CD14-positive monocyte (primary cell): ENCODE data around the gene RDH5. TPM values are rescaled to one million over a fixed set of nuclear protein-coding genes. Genes with fewer than 3 reads are reported as not detected.

ENCODE experiments used
- DNase-seq, 3 donors: peaks; one replicate each; pipeline ENCODE4 v3.0.0-alpha.2; 2011 to 2022
- H2AFZ ChIP-seq: 2 replicates; pipeline ENCODE4 v1.6.0; 2012; ENCODE audit warnings: mild to moderate bottlenecking, low read depth, low read length, inconsistent platforms; ENCODE audit not compliant: insufficient read depth, poor library complexity, severe bottlenecking
- H3K27ac ChIP-seq, 2 donors: 1 replicate in 1 of 2; 2 replicates in 1 of 2; pipeline ENCODE4 v1.5.1; 2012 to 2013; ENCODE audit warnings: low read length in 2 of 2, control low read depth in 1 of 2, inconsistent platforms in 1 of 2, low read depth in 1 of 2, mild to moderate bottlenecking in 1 of 2
- H3K27me3 ChIP-seq, 2 donors: one replicate each; pipeline versions ENCODE4 v1.6.0 to v1.6.1; 2011 to 2013; ENCODE audit warnings: low read length in 2 of 2; ENCODE audit not compliant: control insufficient read depth in 2 of 2, insufficient read depth in 2 of 2
- H3K36me3 ChIP-seq, 2 donors: replicated peaks in 1 of 2; 1 replicate in 1 of 2; 2 replicates in 1 of 2; pipeline versions ENCODE4 v1.5.1 to v1.6.1; 2012 to 2013; ENCODE audit warnings: low read length in 2 of 2, control low read depth in 1 of 2, inconsistent platforms in 1 of 2, mild to moderate bottlenecking in 1 of 2; ENCODE audit not compliant: insufficient read depth in 2 of 2, control insufficient read depth in 1 of 2
- H3K4me1 ChIP-seq, 2 donors: 1 replicate in 1 of 2; 2 replicates in 1 of 2; pipeline versions ENCODE4 v1.5.1 to v1.6.1; 2012 to 2013; ENCODE audit warnings: low read length in 2 of 2, control low read depth in 1 of 2, inconsistent platforms in 1 of 2, mild to moderate bottlenecking in 1 of 2, moderate library complexity in 1 of 2; ENCODE audit not compliant: insufficient read depth in 2 of 2, control insufficient read depth in 1 of 2
- H3K4me2 ChIP-seq: replicated peaks from 2 replicates; pipeline ENCODE3; 2012; ENCODE audit warnings: low read length, moderate library complexity, mild to moderate bottlenecking; ENCODE audit not compliant: poor library complexity, severe bottlenecking; ENCODE audit errors: extremely low read depth
- H3K4me3 ChIP-seq, 3 experiments: fragments of 200-600 bp in 1 of 3; sonication (generic) in 1 of 3; replicated peaks in 1 of 3; 1 replicate in 2 of 3; 2 replicates in 1 of 3; pipeline ENCODE4 v1.5.1; 2011 to 2013; ENCODE audit warnings: low read length in 3 of 3, mild to moderate bottlenecking in 3 of 3, control low read depth in 2 of 3, low read depth in 2 of 3, inconsistent platforms in 1 of 3, moderate library complexity in 1 of 3
- H3K79me2 ChIP-seq: 2 replicates; pipeline ENCODE4 v1.6.0; 2012; ENCODE audit warnings: mild to moderate bottlenecking, control low read depth, inconsistent platforms, low read length, moderate library complexity; ENCODE audit not compliant: insufficient read depth
- H3K9ac ChIP-seq: 2 replicates; pipeline ENCODE4 v1.6.0; 2017; ENCODE audit warnings: low read length, mild to moderate bottlenecking; ENCODE audit not compliant: insufficient read depth, poor library complexity, severe bottlenecking
- H3K9me3 ChIP-seq, 2 donors: replicated peaks in 1 of 2; 1 replicate in 1 of 2; 2 replicates in 1 of 2; pipeline versions ENCODE4 v1.5.1 to v1.6.1; 2012 to 2013; ENCODE audit warnings: low read length in 2 of 2, control low read depth in 1 of 2; ENCODE audit not compliant: control insufficient read depth in 1 of 2, insufficient read depth in 1 of 2
- H4K20me1 ChIP-seq: 2 replicates; pipeline ENCODE4 v1.6.0; 2012; ENCODE audit warnings: mild to moderate bottlenecking, low read length, control low read depth, moderate library complexity; ENCODE audit not compliant: insufficient read depth
- H3K27ac Mint-ChIP-seq, 7 donors: one replicate each; pipeline ENCODE4 v1.8.0; 2020; ENCODE audit warnings: mild to moderate bottlenecking in 7 of 7, mixed read lengths in 7 of 7, moderate library complexity in 6 of 7, inconsistent platforms in 2 of 7
- H3K27me3 Mint-ChIP-seq, 3 donors: one replicate each; pipeline ENCODE4 v1.8.0; 2021 to 2022; ENCODE audit warnings: low read depth in 3 of 3, mild to moderate bottlenecking in 3 of 3, mixed read lengths in 3 of 3, moderate library complexity in 3 of 3, inconsistent platforms in 1 of 3
- H3K36me3 Mint-ChIP-seq, 2 donors: one replicate each; pipeline ENCODE4 v1.8.0; 2020; ENCODE audit warnings: mixed read lengths in 2 of 2, inconsistent platforms in 1 of 2, mild to moderate bottlenecking in 1 of 2
- H3K4me1 Mint-ChIP-seq: one replicate; pipeline ENCODE4 v1.8.0; 2020; ENCODE audit warnings: mild to moderate bottlenecking, mixed read lengths
- H3K4me3 Mint-ChIP-seq, 2 donors: one replicate each; pipeline ENCODE4 v1.8.0; 2020; ENCODE audit warnings: mild to moderate bottlenecking in 2 of 2, mixed read lengths in 2 of 2, moderate library complexity in 1 of 2
- H3K9me3 Mint-ChIP-seq, 7 donors: one replicate each; pipeline ENCODE4 v1.8.0; 2020 to 2022; ENCODE audit warnings: mixed read lengths in 7 of 7, mild to moderate bottlenecking in 6 of 7, moderate library complexity in 6 of 7, inconsistent platforms in 2 of 7
- CTCF ChIP-seq: fragments of 200-600 bp; IDR thresholded peaks from one replicate; pipeline ENCODE4 v1.8.0; 2022; ENCODE audit warnings: antibody characterized with exemption, mild to moderate bottlenecking
- WGBS: methylation state at CpG from one replicate; pipeline ENCODE4 v1.1.5; 2013; ENCODE audit warnings: missing lambda C conversion rate; ENCODE audit not compliant: insufficient coverage; 5-methylcytosine and 5-hydroxymethylcytosine counted together
- intact Hi-C, 2 donors: fragments of 100-400 bp; cut with micrococcal nuclease; formaldehyde crosslinking; loops; one replicate each; pipeline versions ENCODE4 v1.15.0 to v1.15.1; 2023
- polyA plus RNA-seq, 3 donors: library from polyadenylated mRNA; depleted of rRNA in 1 of 3; unstranded in 2 of 3; stranded (reverse) in 1 of 3; fragments of 300-500 nt in 2 of 3; fragments of >200 nt in 1 of 3; fragmentation: Illumina TruSeq in 2 of 3; gene quantifications; 1 replicate in 2 of 3; 2 replicates in 1 of 3; pipeline ENCODE4 v1.2.3, GENCODE V29; 2012 to 2021

The RDH5 gene
- polyA plus RNA-seq, 3 donors: 1.2 to 10.4 (median 1.2) TPM

- no peaks in the 10 kb centered on the region for H3K36me3 ChIP-seq
- Mint-ChIP-seq H3K4me1 (peaks cover 28% of the 10 kb centered on the region), H3K4me3 (peak overlapping the region in 1 of 2 donors; percentile 72), H3K9me3 (peaks cover 0 to 9% (median 0%) of the 10 kb centered on the region in 7 donors), H3K27ac (no peak overlapping the region), H3K27me3 (peaks cover 30 to 48% (median 45%) of the 10 kb centered on the region in 3 donors), H3K36me3 (peaks cover 0 to 9% of the 10 kb centered on the region in 2 donors)
- H3K4me3 ChIP-seq: no peak overlapping the region
- H3K9ac ChIP-seq: no peak overlapping the region
- H4K20me1 ChIP-seq: no peaks in the 10 kb centered on the region
- H3K27ac ChIP-seq: no peak overlapping the region
- TF ChIP-seq CTCF: no peak
- H3K4me1 ChIP-seq: peaks cover 15 to 17% of the 10 kb centered on the region in 2 donors
- 30% methylated on average over 3 of the region's 13 CpGs for WGBS
- H3K4me2 ChIP-seq: no peak overlapping the region
- H3K9me3 ChIP-seq: no peaks in the 10 kb centered on the region
- H3K27me3 ChIP-seq: peaks cover 22 to 33% of the 10 kb centered on the region in 2 donors
- no peak overlapping the region for H2AFZ ChIP-seq
- no peaks in the 10 kb centered on the region for H3K79me2 ChIP-seq
- no peak for DNase-seq
- intact Hi-C loops: loop anchor here in 1 of 2 donors (10.0 kb wide), 1 partner anchor 279 kb away; the partner anchor contains the start of gene IKZF4
Observed at GRCh38 chr12:55745361-55746173, 25.4 kb downstream of the RDH5 start.

GRCh38 chr12:55746174-55746912, 26.1 kb downstream of the RDH5 start:
- H3K4me3 Mint-ChIP-seq: peak overlapping the region in 1 of 2 donors; percentile 72
- H3K9me3 Mint-ChIP-seq: peaks cover 0 to 9% (median 0%) of the 10 kb centered on the region in 7 donors
- H3K27me3 Mint-ChIP-seq: peaks cover 30 to 46% (median 42%) of the 10 kb centered on the region in 3 donors
- no peak overlapping the region for H3K27ac Mint-ChIP-seq
- no peak for DNase-seq
- Histone ChIP-seq H3K79me2 (no peaks in the 10 kb centered on the region), H3K27me3 (peaks cover 22 to 33% of the 10 kb centered on the region in 2 donors), H3K27ac (no peak overlapping the region), H3K4me2 (no peak overlapping the region), H3K36me3 (peaks cover 2 to 4% of the 10 kb centered on the region in 2 donors), H3K9me3 (no peaks in the 10 kb centered on the region), H3K9ac (no peak overlapping the region), H3K4me3 (no peak overlapping the region), H4K20me1 (no peaks in the 10 kb centered on the region), H3K4me1 (peaks cover 15 to 17% of the 10 kb centered on the region in 2 donors), H2AFZ (no peak overlapping the region)
- peaks cover 28% of the 10 kb centered on the region for H3K4me1 Mint-ChIP-seq
- peaks cover 3 to 17% of the 10 kb centered on the region in 2 donors for H3K36me3 Mint-ChIP-seq
- WGBS: 40% methylated on average over 2 of the region's 3 CpGs
- intact Hi-C loops: loop anchor here in 1 of 2 donors (10.0 kb wide), 1 partner anchor 278 kb away; the partner anchor contains the start of gene IKZF4
- TF ChIP-seq CTCF: no peak
